Measurements from ENCODE around the gene MFSD2B.
"Not testable (repeated sequence)": the region's sequence is repeated elsewhere in the genome, so short reads cannot be mapped to it uniquely, and the experiment has no call there.

MFSD2B gene

GRCh38 chr2:24009680-24010476 is at the start of gene MFSD2B:
MFSD2B (plus strand) TSS chr2:24010085; CDS start chr2:24010097, 12 bp downstream.
- DNase-seq (ENCODE audit: low spot score), result no peak

GRCh38 chr2:23967846-23968245 is 42.0 kb upstream of the MFSD2B start:
- no peak for DNase-seq (ENCODE audit: low spot score)

- no peak for DNase-seq (ENCODE audit: low spot score)
Measured at GRCh38 chr2:23976883-23977282, 33.0 kb upstream of the MFSD2B start.

- DNase-seq (ENCODE audit: low spot score), result peak; percentile 21
Measured at GRCh38 chr2:23988371-23988770, 21.5 kb upstream of the MFSD2B start.

- no peak for DNase-seq (ENCODE audit: low spot score)
Measured at GRCh38 chr2:23992931-23993330, 17.0 kb upstream of the MFSD2B start.

GRCh38 chr2:23993736-23994269 is 16.1 kb upstream of the MFSD2B start:
- DNase-seq (ENCODE audit: low spot score), result no peak

GRCh38 chr2:23994567-23994966 is 15.3 kb upstream of the MFSD2B start:
- no peak for DNase-seq (ENCODE audit: low spot score)

- DNase-seq (ENCODE audit: low spot score), result no peak
Measured at GRCh38 chr2:24007693-24008092, 2.2 kb upstream of the MFSD2B start.

GRCh38 chr2:24008672-24009366 is 1.1 kb upstream of the MFSD2B start:
- DNase-seq (ENCODE audit: low spot score), result no peak

- DNase-seq (ENCODE audit: low spot score), result no peak
Measured at GRCh38 chr2:24009367-24009679, 562 bp upstream of the MFSD2B start.

- DNase-seq (ENCODE audit: low spot score), result no peak
Measured at GRCh38 chr2:24010477-24011249, 778 bp downstream of the MFSD2B start.

- no peak for DNase-seq (ENCODE audit: low spot score)
Measured at GRCh38 chr2:24011250-24012104, 1.6 kb downstream of the MFSD2B start.

- no peak for DNase-seq (ENCODE audit: low spot score)
Measured at GRCh38 chr2:24012521-24013188, 2.8 kb downstream of the MFSD2B start.

GRCh38 chr2:24014902-24015301 is 5.0 kb downstream of the MFSD2B start:
- not testable (repeated sequence) for DNase-seq (ENCODE audit: low spot score)

GRCh38 chr2:24015562-24016375 is 5.9 kb downstream of the MFSD2B start:
- no peak for DNase-seq (ENCODE audit: low spot score)

- DNase-seq (ENCODE audit: low spot score), result no peak
Measured at GRCh38 chr2:24016376-24016761, 6.5 kb downstream of the MFSD2B start.

- DNase-seq (ENCODE audit: low spot score), result no peak
Measured at GRCh38 chr2:24016853-24017703, 7.2 kb downstream of the MFSD2B start.

- no peak for DNase-seq (ENCODE audit: low spot score)
Measured at GRCh38 chr2:24017711-24018110, 7.8 kb downstream of the MFSD2B start.

- no peak for DNase-seq (ENCODE audit: low spot score)
Measured at GRCh38 chr2:24018241-24018640, 8.4 kb downstream of the MFSD2B start.

Measured in CD4-positive, alpha-beta T cell treated with Interleukin-15 for 4 hours (primary cell).